NCI-H82 treated with DMSO at 0.1 percent for 48 hours (cell line): ENCODE measurements around the gene CDH12.
"Not testable (repeated sequence)": the region's sequence is repeated elsewhere in the genome, so short reads cannot be mapped to it uniquely, and the experiment has no call there.

Experiments
- DNase-seq: peaks from one replicate; lab custom pipeline; 2025; ENCODE audit not compliant: unreplicated experiment; lab: John Stamatoyannopoulos, UW

The CDH12 gene

DNA sequence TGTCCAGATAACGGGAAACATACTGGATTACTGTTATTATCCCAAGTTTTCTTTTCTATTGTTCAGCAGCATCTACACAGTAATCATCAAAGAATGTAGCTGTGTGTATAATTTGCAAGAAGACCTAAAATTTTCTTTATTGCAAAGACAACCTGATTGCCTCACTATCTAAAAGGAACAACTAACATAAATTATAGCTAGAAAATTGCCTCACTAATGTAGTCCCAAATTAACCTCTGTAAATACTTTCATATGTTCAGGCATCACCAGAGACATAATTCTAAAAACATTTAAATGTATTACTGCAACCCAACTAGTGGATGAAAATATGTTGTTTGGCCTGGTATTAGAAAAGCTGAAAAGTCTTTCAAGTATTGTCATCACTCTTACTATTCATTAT lies 275.4 kb downstream of the CDH12 start:
- no peak for DNase-seq

DNA sequence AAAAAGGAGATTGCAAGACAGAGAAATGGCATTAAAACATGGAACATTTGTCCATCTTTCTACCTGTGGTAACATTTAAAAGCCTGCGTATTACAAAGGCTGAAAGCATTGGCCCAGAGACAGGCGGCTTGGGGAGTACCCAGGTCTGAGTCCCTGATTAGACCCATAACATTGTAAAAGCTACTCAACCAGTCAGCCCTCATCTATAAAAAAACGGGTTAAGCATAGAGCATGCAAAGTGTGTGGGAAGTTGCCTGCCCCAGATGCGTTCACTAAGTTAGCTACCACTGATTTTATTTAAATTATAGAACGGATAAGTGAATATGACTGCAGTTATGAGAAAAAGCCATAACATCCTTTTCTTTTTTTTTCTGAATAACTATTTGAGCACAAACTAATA lies 276.1 kb downstream of the CDH12 start:
- DNase-seq, result no peak

DNA sequence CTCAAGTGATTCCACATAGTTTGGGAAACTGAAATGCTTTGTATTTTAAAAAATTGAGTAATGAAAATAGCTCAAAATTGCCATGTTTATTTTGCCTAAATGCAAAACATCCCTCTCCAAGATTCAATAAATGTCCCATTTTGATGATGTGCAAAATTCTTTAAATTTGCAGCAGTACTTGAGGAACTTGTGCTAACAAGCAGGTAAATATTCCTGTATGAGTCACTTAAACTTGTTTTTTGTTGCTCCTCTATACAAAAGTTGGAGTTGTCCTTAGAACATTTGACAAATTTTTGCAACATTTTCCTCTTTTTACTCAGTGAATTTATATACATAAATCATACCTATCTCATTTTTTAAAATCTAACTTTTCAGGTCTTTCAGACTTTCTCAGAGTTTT lies 280.2 kb downstream of the CDH12 start:
- no peak for DNase-seq

DNA sequence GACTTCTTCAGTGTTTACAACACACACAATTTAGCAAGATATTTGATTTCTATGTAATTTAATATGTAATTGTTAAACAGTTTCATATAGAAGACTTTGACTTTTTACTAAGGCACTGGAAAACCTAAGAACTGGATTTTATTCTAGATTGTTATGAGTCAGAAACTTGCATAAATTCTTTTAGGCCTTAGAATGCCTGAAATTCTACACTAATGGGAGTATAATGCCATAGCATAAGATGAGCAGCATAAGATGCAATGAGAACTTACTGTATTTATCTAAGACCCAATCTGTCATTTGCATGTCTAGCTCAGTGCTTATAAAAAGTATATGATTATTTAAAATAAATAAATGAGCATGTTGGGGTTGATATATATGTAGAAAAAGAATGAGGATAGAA lies 285.2 kb downstream of the CDH12 start:
- no peak for DNase-seq

DNA sequence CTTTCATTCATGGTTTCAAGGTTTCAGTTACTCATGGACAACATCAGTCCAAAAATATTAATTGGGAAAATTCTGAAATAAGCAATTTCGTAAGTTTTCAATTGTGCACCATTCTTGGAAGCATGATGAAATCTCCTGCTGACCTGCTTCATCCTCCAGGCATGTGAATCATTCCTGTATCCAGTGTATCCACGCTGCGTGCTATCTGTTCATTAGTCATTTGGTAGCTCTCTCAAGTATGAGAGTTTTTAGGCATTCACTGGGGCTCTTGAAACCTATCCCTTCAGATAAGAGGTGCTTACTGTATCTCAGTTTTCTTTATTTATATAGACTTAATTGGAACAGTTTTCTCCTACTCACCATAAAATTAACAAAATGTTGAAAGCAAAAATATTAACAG lies 293.0 kb downstream of the CDH12 start:
- no peak for DNase-seq

DNA sequence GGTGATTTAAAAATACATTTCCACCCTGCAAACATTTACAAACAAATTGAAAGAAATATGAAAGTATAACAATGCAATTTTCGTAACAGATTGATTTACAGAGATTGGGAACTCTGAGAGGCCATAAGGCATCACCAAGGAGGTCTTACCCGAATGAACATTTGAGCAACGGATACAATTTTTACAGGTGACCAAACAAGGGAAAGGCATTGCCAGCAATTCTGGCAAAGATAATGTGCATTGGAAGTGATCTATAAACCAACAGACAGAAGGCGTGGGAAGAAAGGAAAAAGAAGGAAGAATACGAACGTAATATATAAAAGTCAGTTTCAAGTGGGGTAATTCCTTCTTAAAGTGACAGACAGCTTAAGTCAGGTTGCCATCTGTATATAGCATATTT lies 295.9 kb downstream of the CDH12 start:
- DNase-seq, result no peak

DNA sequence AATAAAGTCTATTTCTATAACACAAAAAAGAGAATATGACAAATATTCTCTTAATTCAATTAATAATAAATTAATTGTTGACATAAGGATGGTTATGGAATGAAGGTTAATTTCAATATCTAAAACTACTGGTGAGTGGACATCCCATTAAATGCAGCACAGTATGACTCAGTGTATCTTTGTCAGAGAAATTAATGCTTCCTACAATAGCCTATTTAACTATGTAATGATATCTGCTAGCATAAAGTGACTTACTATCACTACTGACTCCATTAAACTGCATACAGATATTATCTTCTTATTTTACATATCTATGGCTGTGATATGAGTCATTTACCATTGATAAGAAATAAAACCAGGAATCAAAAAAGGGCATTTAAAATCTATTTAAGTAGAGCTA lies 298.7 kb downstream of the CDH12 start:
- no peak for DNase-seq

DNA sequence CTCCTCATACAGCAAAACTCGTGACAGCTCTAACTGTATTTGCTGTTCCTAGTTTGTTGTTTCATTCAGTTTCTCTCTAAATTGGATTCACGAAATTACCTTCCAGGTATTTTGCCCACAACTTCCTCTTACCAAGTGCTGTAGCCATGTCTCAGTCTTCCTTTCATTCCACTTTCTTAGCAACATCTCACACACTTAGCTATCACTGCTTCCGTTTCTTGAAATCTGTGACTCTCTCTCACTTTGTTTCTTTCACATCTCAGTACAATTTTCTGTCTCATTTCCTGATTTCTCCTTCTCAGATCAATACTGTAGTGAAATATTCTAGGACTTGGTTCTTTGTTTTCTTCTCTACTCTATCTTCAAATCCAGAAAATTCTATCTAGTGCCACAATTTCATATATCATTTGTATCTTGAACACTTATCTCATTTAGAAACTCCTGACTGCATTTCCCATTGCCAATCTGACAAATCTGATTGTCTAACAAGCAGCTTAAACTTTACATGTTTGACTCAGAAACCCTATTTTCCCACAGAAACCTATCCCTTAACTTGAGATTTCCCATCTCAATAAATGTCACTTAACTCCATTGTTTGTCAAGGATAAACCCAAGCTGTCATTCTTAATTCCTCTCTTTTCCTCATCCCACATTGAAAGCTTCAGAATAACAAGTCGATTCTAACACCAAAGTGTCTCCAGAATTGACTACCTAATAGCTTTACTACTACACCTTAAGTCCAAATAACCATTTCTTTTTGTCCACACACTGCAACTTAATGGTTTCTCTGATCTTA lies 303.1 kb downstream of the CDH12 start:
- DNase-seq, result no peak

DNA sequence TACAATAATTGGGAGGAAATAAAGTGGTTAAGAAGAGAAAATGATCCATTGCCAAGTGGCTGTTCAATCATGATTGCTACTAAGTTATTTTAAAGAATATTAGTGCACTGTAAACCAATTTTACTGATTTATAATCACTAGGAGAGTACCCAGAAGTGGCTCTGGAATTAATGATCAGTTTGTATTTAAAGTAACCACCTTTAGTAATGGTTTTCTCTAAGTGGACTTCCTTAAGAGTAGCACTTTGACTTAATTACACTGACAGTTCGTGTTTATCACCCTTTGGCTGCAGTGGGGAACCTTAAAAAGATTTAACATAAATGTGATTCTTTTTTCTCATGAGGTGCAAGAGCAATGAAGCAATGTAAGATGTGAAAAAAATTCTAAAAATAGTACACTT lies 310.8 kb downstream of the CDH12 start:
- DNase-seq, result no peak

DNA sequence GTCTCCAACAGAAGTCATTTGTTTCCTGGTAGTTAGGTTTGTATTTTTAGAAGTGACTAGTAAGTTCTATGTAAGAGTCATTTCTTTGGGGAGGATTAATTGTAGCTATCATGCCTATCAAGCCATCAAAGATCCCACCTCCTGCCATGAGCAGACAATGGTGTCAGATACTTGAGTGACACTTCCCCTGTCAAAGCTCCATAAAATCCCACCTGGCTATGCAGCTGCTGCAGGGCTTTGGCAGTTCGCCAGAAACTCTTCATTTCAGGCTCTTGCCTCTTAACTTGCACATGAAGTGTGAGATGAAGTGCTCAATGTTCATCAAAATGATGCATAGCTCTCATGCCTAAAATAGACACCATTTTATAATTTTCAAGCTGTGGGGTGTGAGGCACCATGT lies 312.1 kb downstream of the CDH12 start:
- peak; percentile 78 for DNase-seq

DNA sequence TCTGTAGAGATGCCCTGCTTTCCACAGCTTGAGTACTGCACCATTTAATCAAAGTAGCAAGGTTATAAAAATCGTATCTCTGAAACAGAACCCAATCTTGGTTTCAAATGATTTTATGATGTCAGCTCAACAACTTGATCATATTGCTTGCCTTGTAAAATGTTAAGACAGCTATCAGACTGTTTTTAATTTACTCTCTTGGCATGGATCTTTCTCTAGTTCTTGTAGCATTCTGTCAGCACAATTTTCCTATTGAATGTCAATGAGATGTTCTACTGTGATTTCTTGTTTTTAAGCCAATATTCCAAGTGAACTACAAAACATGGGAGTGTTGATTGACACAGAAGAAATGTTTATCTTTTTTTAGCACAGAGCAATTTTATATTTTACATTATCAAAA lies 313.4 kb downstream of the CDH12 start:
- no peak for DNase-seq

DNA sequence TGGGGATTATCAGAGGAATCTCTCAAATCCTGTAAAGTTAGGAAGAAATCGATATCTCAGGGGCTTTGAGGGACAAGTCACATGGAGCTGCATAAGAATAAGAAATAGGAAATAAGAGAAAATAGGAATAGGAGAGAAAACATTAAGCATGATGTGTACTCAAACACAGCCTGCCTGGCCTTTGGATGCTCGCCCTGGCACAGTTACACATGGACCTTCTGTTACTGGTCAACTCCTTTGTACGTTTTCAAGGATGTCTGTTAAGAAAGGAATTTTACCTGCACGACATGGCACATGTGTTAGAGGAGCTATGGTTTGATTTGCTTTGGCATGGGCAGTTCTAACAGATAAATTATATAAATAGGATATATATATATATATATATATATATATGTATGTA lies 321.2 kb downstream of the CDH12 start:
- DNase-seq, result no peak

DNA sequence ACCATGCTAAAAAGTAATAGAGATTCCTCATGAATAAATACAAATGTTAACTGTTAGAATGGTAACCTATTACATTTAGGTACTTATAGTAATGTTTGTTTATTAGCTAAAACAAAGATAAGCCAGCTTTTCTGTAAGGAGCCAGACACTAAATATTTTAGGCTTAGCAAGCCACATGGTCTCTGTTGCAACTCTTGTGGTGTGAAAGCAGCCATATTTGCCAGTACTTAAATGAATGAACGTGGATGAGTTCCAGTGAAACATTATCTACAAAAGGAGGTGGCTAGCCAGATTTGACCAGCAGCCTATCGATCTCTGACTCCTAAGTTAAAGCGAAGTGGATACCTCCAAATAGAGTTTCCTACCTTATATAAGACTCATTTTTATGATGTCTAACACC lies 331.6 kb downstream of the CDH12 start:
- DNase-seq, result no peak

DNA sequence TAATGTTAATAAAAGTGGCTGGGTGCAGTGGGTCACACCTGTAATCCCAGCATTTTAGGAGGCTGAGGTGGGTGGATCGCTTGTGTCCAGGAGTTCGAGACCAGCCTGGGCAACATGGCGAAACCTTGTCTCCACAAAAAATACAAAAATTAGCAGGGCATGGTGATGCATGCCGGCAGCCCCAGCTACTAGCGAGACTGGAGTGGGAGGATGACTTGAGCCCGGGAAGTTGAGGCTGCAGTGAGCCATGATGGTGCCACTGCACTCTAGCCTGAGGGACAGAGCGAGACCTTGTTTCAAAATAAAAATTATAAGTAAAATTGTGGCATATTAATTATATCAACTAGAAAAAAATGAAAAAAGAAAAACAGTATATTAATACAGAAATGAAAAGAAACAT lies 336.6 kb downstream of the CDH12 start:
- not testable (repeated sequence) for DNase-seq

DNA sequence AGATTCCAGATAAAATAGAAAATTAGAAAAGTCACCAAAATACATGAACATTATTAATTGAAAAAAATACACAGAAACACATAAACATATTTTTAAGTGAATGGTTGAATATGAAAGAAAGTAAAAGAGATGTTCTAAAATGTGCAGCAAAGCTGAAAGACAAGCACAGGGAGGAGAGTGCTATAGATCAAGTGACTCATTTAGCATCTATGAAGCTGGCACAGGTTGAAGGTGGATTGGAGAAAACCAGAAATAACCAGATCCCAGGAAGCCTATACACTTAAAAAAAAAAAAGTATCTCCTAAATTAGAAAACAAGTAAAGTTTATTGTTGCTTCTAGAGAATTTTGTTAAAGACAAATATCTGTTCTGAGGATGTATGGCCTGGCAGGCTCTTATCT lies 338.9 kb downstream of the CDH12 start:
- no peak for DNase-seq

DNA sequence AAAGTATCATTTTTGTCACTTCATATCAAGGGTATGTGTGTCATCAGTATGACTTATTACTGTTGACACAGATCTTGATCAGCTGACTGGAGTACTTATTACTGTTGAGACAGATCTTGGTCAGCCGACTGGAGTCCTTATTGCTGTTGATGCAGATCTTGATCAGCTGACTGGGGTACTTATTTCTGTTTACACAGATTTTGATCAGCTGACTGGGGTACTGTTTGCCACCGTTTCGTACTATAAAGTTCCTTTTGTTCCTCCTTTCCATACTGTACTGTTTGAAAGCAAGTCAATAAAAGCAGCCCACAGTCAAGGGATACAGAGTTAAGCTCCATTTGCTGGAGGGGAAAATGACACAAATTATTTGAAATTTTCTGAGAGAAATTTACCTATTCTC lies 347.3 kb downstream of the CDH12 start:
- no peak for DNase-seq

DNA sequence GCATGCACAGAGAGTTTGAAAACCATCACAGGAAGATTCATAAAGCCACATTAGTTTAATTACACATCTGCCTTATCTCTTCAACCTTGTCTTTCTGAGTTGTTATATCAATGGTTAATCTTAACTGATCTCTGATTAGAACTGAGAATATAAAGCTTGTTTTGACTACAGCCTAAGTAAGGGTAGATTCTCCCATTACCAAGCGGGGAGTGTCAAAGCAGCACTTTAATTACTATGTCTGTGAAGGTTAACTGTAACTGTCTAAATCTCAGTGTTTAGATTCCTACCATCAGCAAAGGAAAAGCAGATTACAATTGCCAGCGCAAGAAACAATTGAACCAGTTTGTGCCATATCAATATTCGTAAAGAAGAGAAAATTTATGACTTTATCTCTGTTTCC lies 348.7 kb downstream of the CDH12 start:
- peak; percentile 31 for DNase-seq

DNA sequence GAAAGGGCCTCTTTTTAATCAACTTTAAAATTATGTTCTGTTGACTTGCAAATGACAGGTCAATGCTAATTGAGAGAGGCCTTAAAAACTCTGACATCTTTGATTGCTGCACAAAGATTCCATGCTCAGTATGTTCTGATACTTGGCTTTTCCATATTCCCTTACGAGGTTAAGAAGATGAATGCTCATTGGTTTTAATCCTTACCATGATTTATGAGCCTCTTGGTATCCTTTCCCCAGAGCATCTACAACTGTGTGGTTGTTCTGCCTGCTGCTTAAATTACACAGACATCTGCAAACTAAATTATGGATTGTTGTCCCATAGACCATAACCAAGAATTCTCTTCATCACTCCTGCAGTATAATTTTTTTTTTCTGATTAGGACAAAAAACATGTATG lies 352.6 kb downstream of the CDH12 start:
- DNase-seq, result no peak

DNA sequence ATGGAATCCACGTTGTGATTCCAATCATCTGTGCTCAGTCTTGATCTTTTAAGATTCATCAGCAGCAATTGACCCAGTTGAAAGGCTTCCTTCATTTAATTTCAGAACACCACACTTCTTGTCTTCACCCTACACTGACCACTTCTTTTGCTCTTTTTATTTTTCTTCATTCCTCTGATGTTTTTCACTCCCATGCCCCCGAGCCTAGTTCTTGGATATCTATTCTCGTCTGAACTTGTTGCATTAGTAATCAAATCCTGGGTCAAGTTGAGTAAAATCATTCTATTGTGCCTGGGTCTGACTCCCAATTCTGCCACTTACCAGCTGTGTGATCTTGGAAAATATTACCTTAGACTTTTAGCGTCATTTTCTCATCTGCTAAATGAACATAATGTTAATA lies 356.5 kb downstream of the CDH12 start:
- no peak for DNase-seq

DNA sequence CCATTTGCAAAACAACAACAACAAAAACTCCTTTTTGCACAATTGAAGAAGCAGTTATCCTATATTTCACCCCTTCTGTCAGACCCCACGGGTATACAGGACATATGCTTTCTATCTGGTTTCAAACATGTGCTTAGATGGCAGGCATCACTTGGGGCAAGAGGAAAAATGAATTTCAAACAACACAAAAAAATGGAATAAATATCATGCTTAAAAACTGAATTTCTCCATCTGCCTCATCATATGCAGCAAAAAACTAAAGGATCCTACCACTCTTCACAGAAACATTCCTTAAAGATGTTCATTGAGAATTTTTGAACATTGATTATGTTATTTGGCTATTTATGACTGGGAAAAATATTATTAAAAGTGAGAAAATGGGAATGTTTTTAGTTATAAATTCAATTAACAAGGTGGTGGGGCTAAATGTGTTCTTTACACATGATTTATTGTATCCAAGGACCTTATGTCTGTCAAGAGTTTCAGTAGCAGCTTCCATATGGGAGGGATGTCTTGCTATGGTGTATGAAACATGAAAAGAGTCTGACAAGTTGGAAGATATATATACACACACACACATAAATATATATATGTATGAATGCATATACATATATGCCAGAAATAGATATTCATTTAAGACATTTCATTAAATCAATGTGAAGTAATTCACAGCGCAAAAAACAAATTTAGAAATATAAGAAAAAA lies 358.0 kb downstream of the CDH12 start:
- DNase-seq, result no peak

DNA sequence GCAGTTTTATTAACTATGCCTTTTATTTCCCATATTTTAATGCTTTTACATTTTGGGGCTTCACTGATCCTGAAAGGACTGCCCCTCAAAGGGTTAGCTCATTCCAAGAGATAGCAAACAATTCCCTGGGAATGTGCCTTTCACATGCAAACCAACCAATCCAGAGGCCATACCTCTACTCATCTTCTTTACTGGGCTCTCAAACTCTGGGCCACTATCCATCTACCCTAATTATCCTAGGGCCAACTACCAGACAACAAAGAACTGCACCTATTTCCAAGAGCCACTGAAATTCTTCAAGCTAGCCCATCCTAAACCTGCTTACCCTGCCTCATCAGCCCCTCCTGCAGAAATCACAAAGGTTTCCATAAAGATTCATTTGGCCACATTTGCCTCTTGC lies 364.7 kb downstream of the CDH12 start:
- DNase-seq, result no peak

DNA sequence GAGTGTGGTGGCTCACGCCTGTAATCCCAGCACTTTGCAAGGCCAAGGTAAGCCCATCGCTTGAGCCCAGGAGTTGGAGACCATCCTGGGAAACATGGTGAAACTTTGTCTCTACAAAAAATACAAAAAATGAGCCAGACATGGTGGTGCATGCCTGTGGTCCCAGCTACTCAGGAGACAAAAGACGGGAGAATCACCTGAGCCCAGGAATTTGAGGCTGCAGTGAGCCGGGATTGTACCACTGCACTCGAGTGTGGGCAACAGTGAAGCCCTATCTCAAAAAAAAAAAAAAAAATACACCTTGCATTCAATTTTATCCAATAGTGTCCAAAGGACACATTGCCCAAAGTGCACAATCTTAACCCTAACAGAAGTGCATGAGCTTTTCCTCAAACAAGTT lies 372.8 kb downstream of the CDH12 start:
- DNase-seq, result no peak

DNA sequence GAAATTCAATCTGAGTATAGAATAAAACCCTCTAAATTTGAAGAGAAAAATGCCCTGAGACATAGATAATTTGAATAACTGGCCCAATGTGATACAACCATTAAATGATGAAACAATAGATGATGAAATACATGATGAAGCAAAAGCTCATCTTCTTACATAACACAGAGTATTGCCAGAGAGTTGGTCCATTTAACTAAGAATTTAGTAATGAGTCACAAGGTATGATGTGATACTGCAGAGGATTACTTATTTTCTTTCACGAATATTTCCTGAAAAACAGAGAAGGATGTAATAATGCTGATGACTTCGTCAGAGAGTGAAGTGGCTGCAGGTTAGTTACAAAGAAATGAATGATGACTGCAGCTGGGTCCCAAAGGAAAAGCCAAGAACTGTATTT lies 379.3 kb downstream of the CDH12 start:
- DNase-seq, result no peak
